HepG2 (cell line): ENCODE data around the gene KLRC4. TPM values are rescaled to one million over a fixed set of nuclear protein-coding genes. Genes with fewer than 3 reads are reported as not detected.

Source experiments
- ATAC-seq: fragments of 200-7000 bp; cut with Tn5 transposase; 3 replicates; pipeline ENCODE4 v1.9.1; 2020; ENCODE audit warnings: mild to moderate bottlenecking, moderate library complexity
- BruUV-seq: library from RNA; stranded (reverse); fragments of 400-500 nt; replicated peaks from 2 replicates; lab custom pipeline; 2021; lab: Mats Ljungman, UMichigan
- CTCF ChIA-PET: fragments of 300-600 bp; formaldehyde crosslinking; extraction: SDS; loops from one replicate; lab custom pipeline; 2021; ENCODE audit warnings: low total read pairs, inconsistent platforms, low intra/inter-chr PET ratio; lab: Yijun Ruan, JAX
- POLR2A ChIA-PET: fragments of 350-600 bp; sonication (Branson Sonifier 250); formaldehyde crosslinking; loops from one replicate; lab custom pipeline; 2020; ENCODE audit warnings: antibody characterized with exemption, inconsistent platforms; lab: Yijun Ruan, JAX
- DNase-seq: peaks from one replicate; pipeline ENCODE4 v3.0.0-alpha.2; 2015; ENCODE audit warnings: low spot score
- FAIRE-seq: peaks from 3 replicates; lab custom pipeline; 2011; peaks lifted over from hg19 to GRCh38; lab: Jason Lieb, UNC
- H2AFZ ChIP-seq: one replicate; pipeline ENCODE4 v1.6.1; 2011; ENCODE audit warnings: low read length, inconsistent platforms
- H3K27ac ChIP-seq: fragments of 300-600 bp; 3 replicates; pipeline ENCODE4 v1.8.0; 2011; ENCODE audit warnings: mixed run types, mild to moderate bottlenecking, mixed read lengths, low read length, inconsistent platforms; ENCODE audit not compliant: insufficient read depth; ENCODE audit errors: extremely low read length
- H3K27me3 ChIP-seq, 2 experiments: fragments of 200-600 bp in 1 of 2; 2 replicates in 1 of 2; 3 replicates in 1 of 2; pipeline versions ENCODE4 v1.6.0 to v1.8.0; 2011; ENCODE audit warnings: low read length in 2 of 2, mild to moderate bottlenecking in 2 of 2, moderate library complexity in 2 of 2, inconsistent platforms in 1 of 2; ENCODE audit not compliant: insufficient read depth in 2 of 2, control insufficient read depth in 1 of 2
- H3K36me3 ChIP-seq, 2 experiments: fragments of 200-600 bp in 1 of 2; replicated peaks in 1 of 2; 2 replicates in 1 of 2; 3 replicates in 1 of 2; pipeline versions ENCODE4 v1.5.1 to v1.8.0; 2011; ENCODE audit warnings: low read length in 2 of 2, inconsistent platforms in 1 of 2; ENCODE audit not compliant: insufficient read depth in 2 of 2, control insufficient read depth in 1 of 2
- H3K4me1 ChIP-seq: 2 replicates; pipeline ENCODE4 v1.5.1; 2012; ENCODE audit warnings: low read length, inconsistent platforms; ENCODE audit not compliant: insufficient read depth
- H3K4me2 ChIP-seq: 2 replicates; pipeline ENCODE4 v1.6.0; 2011; ENCODE audit warnings: low read depth, low read length, inconsistent platforms
- H3K4me3 ChIP-seq, 3 experiments: fragments of 200-600 bp in 1 of 3; sonication (generic), shearing (Covaris generic) in 1 of 3; replicated peaks in 1 of 3; 2 replicates each; pipeline ENCODE4 v1.5.1; 2011 to 2016; ENCODE audit warnings: low read length in 3 of 3, inconsistent platforms in 2 of 3, low read depth in 2 of 3, mild to moderate bottlenecking in 2 of 3, control low read depth in 1 of 3, mixed read lengths in 1 of 3; ENCODE audit not compliant: insufficient read depth in 1 of 3
- H3K79me2 ChIP-seq: one replicate; pipeline ENCODE4 v1.6.1; 2011; ENCODE audit warnings: low read length, inconsistent platforms; ENCODE audit not compliant: insufficient read depth
- H3K9ac ChIP-seq: 2 replicates; pipeline ENCODE4 v1.6.0; 2011; ENCODE audit warnings: mild to moderate bottlenecking, low read depth, low read length, inconsistent platforms; ENCODE audit not compliant: insufficient read depth
- H3K9me3 ChIP-seq: 2 replicates; pipeline ENCODE4 v1.5.1; 2012; ENCODE audit warnings: mild to moderate bottlenecking, low read length
- H4K20me1 ChIP-seq: 2 replicates; pipeline ENCODE4 v1.6.0; 2011; ENCODE audit warnings: inconsistent platforms, mild to moderate bottlenecking, low read length, moderate library complexity; ENCODE audit not compliant: insufficient read depth
- BCL6 ChIP-seq: IDR thresholded peaks from 2 replicates; pipeline ENCODE4 v1.6.1; 2016; ENCODE audit warnings: missing genetic modification reagents, missing compliant biosample characterization
- BORCS8-MEF2B ChIP-seq: sonication (generic); formaldehyde crosslinking; IDR thresholded peaks from 2 replicates; pipeline ENCODE4 v1.8.0; 2022; ENCODE audit warnings: mild to moderate bottlenecking, missing genetic modification reagents
- CREBL2 ChIP-seq: sonication (generic); formaldehyde crosslinking; IDR thresholded peaks from 2 replicates; pipeline ENCODE4 v1.8.1; 2023; ENCODE audit warnings: missing genetic modification reagents, mild to moderate bottlenecking, borderline replicate concordance
- NR2F6 ChIP-seq, 2 experiments: IDR thresholded peaks; 2 replicates each; pipeline ENCODE4 v1.6.1; 2016; ENCODE audit warnings: antibody characterized with exemption in 1 of 2, mild to moderate bottlenecking in 1 of 2
- PCBP1 ChIP-seq: fragments of 200-400 bp; formaldehyde crosslinking; IDR thresholded peaks from 2 replicates; pipeline ENCODE4 v1.6.1; 2017; ENCODE audit warnings: mild to moderate bottlenecking, low read depth, low read length, borderline replicate concordance
- RBAK ChIP-seq: sonication (generic); formaldehyde crosslinking; IDR thresholded peaks from 2 replicates; pipeline ENCODE4 v1.5.1; 2020; ENCODE audit warnings: mild to moderate bottlenecking, missing genetic modification reagents
- SOX13 ChIP-seq, 3 experiments: fragments of 450-650 bp in 1 of 3; sonication (generic) in 1 of 3; formaldehyde crosslinking in 1 of 3; IDR thresholded peaks in 2 of 3; conservative IDR thresholded peaks in 1 of 3; 2 replicates each; pipeline versions ENCODE4 v1.5.0 to v1.6.1; 2016 to 2020; ENCODE audit warnings: antibody characterized with exemption in 1 of 3, mild to moderate bottlenecking in 1 of 3, missing compliant biosample characterization in 1 of 3, missing genetic modification reagents in 1 of 3, moderate library complexity in 1 of 3
- TARDBP ChIP-seq: sonication (generic); formaldehyde crosslinking; IDR thresholded peaks from 2 replicates; pipeline ENCODE4 v1.8.0; 2022; ENCODE audit warnings: mild to moderate bottlenecking, missing genetic modification reagents
- TBX2 ChIP-seq: sonication (generic); formaldehyde crosslinking; IDR thresholded peaks from 2 replicates; pipeline ENCODE4 v1.5.0; 2020; ENCODE audit warnings: missing genetic modification reagents, mild to moderate bottlenecking, borderline replicate concordance
- TCF7 ChIP-seq: sonication (generic); IDR thresholded peaks from 2 replicates; pipeline ENCODE4 v1.6.1; 2016; ENCODE audit warnings: antibody characterized with exemption, low read depth
- ZFP36L1 ChIP-seq: sonication (generic); formaldehyde crosslinking; IDR thresholded peaks from 2 replicates; pipeline ENCODE4 v1.8.0; 2022; ENCODE audit warnings: mild to moderate bottlenecking, missing genetic modification reagents, moderate library complexity
- ZFX ChIP-seq: sonication (generic); formaldehyde crosslinking; IDR thresholded peaks from 2 replicates; pipeline ENCODE4 v1.4.0; 2020; ENCODE audit warnings: mild to moderate bottlenecking, low read depth, missing genetic modification reagents, moderate library complexity
- ZNF101 ChIP-seq: sonication (generic); formaldehyde crosslinking; IDR thresholded peaks from 2 replicates; pipeline ENCODE4 v1.4.0; 2020; ENCODE audit warnings: mild to moderate bottlenecking, low read depth, missing genetic modification reagents, borderline replicate concordance
- ZNF124 ChIP-seq: sonication (generic); formaldehyde crosslinking; IDR thresholded peaks from 2 replicates; pipeline ENCODE4 v1.4.0; 2020; ENCODE audit warnings: missing genetic modification reagents
- ZNF235 ChIP-seq: sonication (generic); formaldehyde crosslinking; IDR thresholded peaks from 2 replicates; pipeline ENCODE4 v1.8.1; 2023; ENCODE audit warnings: mild to moderate bottlenecking, missing genetic modification reagents, borderline replicate concordance
- ZNF282 ChIP-seq: fragments of 450-650 bp; IDR thresholded peaks from 2 replicates; pipeline ENCODE4 v1.6.1; 2018; ENCODE audit not compliant: partially characterized antibody
- ZNF441 ChIP-seq: sonication (generic); formaldehyde crosslinking; IDR thresholded peaks from 2 replicates; pipeline ENCODE4 v1.7.0; 2021; ENCODE audit warnings: missing genetic modification reagents, borderline replicate concordance
- ZNF556 ChIP-seq: sonication (generic); formaldehyde crosslinking; IDR thresholded peaks from 2 replicates; pipeline ENCODE4 v1.4.0; 2020; ENCODE audit warnings: mild to moderate bottlenecking, missing genetic modification reagents, borderline replicate concordance
- WGBS: methylation state at CpG from one replicate; pipeline ENCODE4 v1.1.6; 2017; ENCODE audit warnings: low lambda C conversion rate; 5-methylcytosine and 5-hydroxymethylcytosine counted together
- in situ Hi-C: cut with HindIII; loops from 2 replicates; pipeline ENCODE4 v1.10.0; 2017; ENCODE audit warnings: low pct_unique_long_range_greater_than_20kb; ENCODE audit not compliant: extremely low pct_ligation_motif_present
- intact Hi-C: fragments of 100-400 bp; cut with micrococcal nuclease; formaldehyde crosslinking; loops from one replicate; pipeline ENCODE4 v1.10.0; 2022; ENCODE audit not compliant: unreplicated experiment
- polyA plus RNA-seq, 8 experiments: library from polyadenylated mRNA; depleted of rRNA in 3 of 8; stranded (reverse) in 7 of 8; unstranded in 1 of 8; fragments of >200 nt; fragmentation: Illumina TruSeq in 4 of 8; extraction: Trizol in 4 of 8; gene quantifications; 2 replicates each; pipeline versions ENCODE4 v1.2.1 to v1.2.3, GENCODE V29; 2011 to 2016; ENCODE audit warnings: low read depth in 4 of 8, missing spikeins in 1 of 8, mixed read lengths in 1 of 8; ENCODE audit not compliant: insufficient read depth in 1 of 8
- total RNA-seq, 5 experiments: library from RNA; depleted of rRNA; stranded (reverse); fragments of >200 nt; fragmentation: Illumina TruSeq; extraction: Trizol; gene quantifications; 2 replicates each; pipeline ENCODE4 v1.2.3, GENCODE V29; 2016; ENCODE audit warnings: low read depth in 1 of 5
- TF ChIP-seq, protein P1 (sequence below): sonication (generic); formaldehyde crosslinking; IDR thresholded peaks from 2 replicates; pipeline ENCODE4 v1.5.0; 2020; ENCODE audit warnings: missing genetic modification reagents, mild to moderate bottlenecking, borderline replicate concordance
- TF ChIP-seq, protein P2 (sequence below): sonication (generic); formaldehyde crosslinking; IDR thresholded peaks from 2 replicates; pipeline ENCODE4 v1.8.0; 2023; ENCODE audit warnings: mild to moderate bottlenecking, missing genetic modification reagents

Gene KLRC4
- total and polyA plus RNA-seq, 2 of the 13 experiments (the other 11 are each of a cell fraction or from before 2014, with no cell fraction given): 0.09 TPM; not detected in 1

DNA sequence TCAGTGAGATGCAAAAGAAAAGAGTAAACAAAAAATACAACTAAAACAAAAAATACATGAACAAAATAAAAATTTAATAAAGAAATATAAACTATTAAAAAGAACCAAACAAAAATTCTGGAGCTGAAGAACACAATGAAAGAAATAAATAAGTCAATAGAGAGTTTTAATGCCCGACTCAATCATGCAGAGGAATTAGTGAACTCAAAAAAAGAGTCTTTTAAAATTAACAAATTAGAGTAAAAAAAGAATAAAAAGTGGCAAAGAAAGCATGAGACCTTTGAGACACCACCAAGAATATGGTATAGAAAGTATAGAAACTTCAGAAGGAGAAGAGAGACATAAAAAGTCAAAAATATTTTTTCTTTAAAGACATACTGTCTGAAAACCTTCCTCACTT, 46.2 kb upstream of the KLRC4 start (continued):
- TF ChIP-seq NR2F6 (IDR thresholded peaks at IDR 0.05): no peak
- TF ChIP-seq NR2F6 (CRISPR knock-in tag; IDR thresholded peaks at IDR 0.05): no peak
- TF ChIP-seq ZFX (CRISPR knock-in tag): no peak
- TF ChIP-seq CREBL2 (CRISPR knock-in tag): no peak
- no peak for TF ChIP-seq BORCS8-MEF2B (CRISPR knock-in tag)
- TF ChIP-seq BCL6 (CRISPR knock-in tag): no peak
- no peak for TF ChIP-seq TARDBP (CRISPR knock-in tag)
- TF ChIP-seq TCF7: no peak
- no peak for TF ChIP-seq ZNF282
- no peak for TF ChIP-seq ZNF441 (CRISPR knock-in tag)
- TF ChIP-seq, all 625 proteins: peak for 0

DNA sequence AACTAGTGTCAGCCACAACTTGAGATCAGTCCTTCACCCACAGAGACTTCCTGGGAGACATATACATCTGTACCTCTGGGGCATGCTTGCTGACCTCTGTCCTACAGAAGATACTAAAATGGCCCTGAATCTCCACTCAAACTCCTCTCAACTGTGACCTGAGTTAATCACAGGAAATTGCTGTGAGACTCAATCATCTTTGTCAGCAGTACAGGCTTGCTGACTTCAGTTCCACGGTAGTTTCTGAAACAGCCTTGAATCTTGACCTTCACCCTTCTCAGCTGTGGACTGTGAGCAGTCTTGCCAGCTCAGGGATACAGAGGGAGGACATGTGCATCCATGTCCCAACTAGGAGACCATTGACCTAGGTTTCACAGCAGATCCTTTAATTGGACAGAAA, 45.0 kb upstream of the KLRC4 start:
- in situ Hi-C loops: no loop called here
- H3K79me2 ChIP-seq: no peaks in the 10 kb centered on the region
- no peaks in the 10 kb centered on the region for H3K36me3 ChIP-seq
- no peak overlapping the region for H2AFZ ChIP-seq
- no peak for ATAC-seq
- no peak for DNase-seq
- no peak for FAIRE-seq
- intact Hi-C loops: no loop called here
- H3K9me3 ChIP-seq: peaks cover 12% of the 10 kb centered on the region; the same call in 1 of the 2 replicates
- BruUV-seq: no TSS peak
- H3K27ac ChIP-seq: no peak overlapping the region
- H3K4me3 ChIP-seq: no peak overlapping the region
- no peaks in the 10 kb centered on the region for H4K20me1 ChIP-seq
- CTCF ChIA-PET: no interaction called here
- H3K9ac ChIP-seq: no peak overlapping the region
- H3K4me1 ChIP-seq: no peaks in the 10 kb centered on the region
- TF ChIP-seq ZFP36L1 (no peak), CREBL2 (CRISPR knock-in tag) (no peak), RBAK (no peak), ZNF124 (CRISPR knock-in tag) (no peak), ZNF556 (CRISPR knock-in tag) (no peak), SOX13 (IDR thresholded peaks at IDR 0.05) (no peak), SOX13 (CRISPR knock-in tag; conservative IDR thresholded peaks at IDR 0.05 in 1 of 2, IDR thresholded peaks at IDR 0.05 in 1 of 2) (no peak), TBX2 (no peak), PCBP1 (no peak), ZNF101 (CRISPR knock-in tag) (no peak), ZNF235 (CRISPR knock-in tag) (no peak), ZNF441 (CRISPR knock-in tag) (no peak)
- TF ChIP-seq, protein P1, sequence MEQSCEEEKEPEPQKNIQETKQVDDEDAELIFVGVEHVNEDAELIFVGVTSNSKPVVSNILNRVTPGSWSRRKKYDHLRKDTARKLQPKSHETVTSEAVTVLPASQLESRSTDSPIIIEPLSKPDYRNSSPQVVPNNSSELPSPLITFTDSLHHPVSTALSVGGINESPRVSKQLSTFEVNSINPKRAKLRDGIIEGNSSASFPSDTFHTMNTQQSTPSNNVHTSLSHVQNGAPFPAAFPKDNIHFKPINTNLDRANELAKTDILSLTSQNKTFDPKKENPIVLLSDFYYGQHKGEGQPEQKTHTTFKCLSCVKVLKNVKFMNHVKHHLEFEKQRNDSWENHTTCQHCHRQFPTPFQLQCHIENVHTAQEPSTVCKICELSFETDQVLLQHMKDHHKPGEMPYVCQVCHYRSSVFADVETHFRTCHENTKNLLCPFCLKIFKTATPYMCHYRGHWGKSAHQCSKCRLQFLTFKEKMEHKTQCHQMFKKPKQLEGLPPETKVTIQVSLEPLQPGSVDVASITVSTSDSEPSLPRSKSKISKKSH: no peak
- TF ChIP-seq, protein P2, sequence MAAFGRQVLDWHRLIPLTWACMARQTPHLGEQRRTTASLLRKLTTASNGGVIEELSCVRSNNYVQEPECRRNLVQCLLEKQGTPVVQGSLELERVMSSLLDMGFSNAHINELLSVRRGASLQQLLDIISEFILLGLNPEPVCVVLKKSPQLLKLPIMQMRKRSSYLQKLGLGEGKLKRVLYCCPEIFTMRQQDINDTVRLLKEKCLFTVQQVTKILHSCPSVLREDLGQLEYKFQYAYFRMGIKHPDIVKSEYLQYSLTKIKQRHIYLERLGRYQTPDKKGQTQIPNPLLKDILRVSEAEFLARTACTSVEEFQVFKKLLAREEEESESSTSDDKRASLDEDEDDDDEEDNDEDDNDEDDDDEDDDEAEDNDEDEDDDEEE: no peak
- POLR2A ChIA-PET: no interaction called here
- no CpG with 5 or more reads among the region's 1 CpG for WGBS
- no peak overlapping the region for H3K4me2 ChIP-seq
- H3K27me3 ChIP-seq: no peaks in the 10 kb centered on the region
